Stimulated activated CD4-positive, alpha-beta T cell treated with anti-CD3 and anti-CD28 coated beads, TNF-alpha, amount 100 ng/mL, for 1 hour (primary cell): ENCODE results near the gene PPP1R37.

Experiments
- DNase-seq, 3 donors: peaks; one replicate each; pipeline ENCODE4 v3.0.0-alpha.2; 2020; ENCODE audit warnings: low read depth in 3 of 3, low spot score in 1 of 3

The PPP1R37 gene

GRCh38 chr19:45135176-45135885 lies 42.4 kb downstream of the PPP1R37 start:
- no peak for DNase-seq

DNA sequence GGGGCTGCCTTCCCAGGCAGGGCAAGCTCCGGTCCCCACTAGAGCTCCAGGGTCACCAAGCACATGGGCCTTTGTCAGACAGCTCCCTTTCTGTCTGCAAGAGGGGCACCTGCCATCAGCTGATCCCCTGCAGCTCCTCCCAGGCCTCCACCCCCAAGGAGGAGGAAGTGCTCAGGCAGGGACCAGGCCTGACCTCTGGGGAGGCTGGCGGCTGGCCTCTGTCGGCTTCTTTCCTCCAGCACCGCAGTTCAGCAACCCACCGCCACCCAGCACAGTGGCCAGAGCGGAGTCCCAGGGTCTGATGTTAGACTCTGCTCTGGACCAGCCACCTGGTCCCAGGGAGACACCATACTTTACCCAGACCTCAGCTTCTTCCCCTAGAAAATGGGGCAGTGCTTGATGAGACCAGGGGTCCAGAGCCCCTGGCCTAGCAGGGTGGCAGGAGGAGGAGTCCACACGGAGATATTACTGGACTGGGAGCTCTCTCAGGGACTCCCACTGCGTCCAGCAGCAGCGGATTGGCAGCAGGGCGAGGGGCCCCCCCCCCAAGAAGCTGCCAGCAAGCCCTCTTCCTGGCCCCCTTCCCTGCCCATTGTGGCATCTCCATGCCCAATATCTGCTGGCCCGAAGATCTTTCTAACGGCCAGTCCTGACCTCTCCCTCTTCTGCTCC lies 43.7 kb downstream of the PPP1R37 start:
- DNase-seq = no peak

DNA sequence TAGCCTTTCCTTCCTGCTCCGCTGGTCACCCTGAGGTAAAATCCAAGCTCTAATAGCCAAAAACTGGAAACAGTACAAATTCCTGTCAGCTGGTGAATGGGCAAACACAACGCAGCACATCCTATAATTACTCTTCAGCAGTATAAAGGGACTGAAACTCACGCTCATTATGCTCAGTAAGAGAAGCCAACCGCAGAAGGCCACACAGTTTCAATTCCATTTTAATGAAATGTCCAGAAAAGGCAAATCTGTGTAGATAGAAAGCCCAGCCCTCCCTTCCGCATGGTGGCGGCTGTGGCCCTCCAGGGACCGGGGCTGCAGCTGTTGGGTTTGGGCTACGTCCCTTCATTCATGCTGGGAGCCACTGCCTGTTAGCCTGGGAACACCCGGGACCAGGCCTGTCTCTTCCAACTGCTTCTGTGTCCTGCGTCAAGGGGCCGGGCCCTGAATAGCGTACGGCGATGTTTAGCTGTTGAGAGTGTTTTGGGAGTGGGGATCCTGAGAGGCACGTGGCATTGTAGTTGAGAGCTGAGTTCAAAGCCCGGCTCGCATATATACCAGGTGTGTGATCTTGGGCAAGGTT lies 44.3 kb downstream of the PPP1R37 start:
- no peak for DNase-seq

DNA sequence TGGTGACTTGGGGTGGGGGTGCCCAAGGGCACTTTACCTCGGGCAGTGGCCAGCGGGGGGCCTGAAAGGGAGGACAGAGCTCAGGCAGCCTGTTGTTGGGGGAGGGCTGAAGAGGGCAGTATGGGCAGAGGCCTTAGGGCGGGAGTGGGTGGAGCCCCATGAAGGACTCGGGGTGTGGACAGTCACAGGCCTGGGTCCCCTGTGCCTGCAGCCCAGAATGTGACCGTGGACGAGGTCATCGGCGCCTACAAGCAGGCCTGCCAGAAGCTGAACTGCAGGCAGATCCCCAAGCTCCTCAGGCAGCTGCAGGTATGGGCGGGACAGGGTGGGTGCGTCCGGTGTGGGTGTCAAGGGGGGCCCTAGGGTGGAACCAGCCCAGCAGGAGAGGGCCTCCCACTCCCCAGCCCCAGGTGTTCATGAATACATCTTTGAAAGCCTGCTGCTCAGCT lies 45.3 kb downstream of the PPP1R37 start:
- DNase-seq = no peak

DNA sequence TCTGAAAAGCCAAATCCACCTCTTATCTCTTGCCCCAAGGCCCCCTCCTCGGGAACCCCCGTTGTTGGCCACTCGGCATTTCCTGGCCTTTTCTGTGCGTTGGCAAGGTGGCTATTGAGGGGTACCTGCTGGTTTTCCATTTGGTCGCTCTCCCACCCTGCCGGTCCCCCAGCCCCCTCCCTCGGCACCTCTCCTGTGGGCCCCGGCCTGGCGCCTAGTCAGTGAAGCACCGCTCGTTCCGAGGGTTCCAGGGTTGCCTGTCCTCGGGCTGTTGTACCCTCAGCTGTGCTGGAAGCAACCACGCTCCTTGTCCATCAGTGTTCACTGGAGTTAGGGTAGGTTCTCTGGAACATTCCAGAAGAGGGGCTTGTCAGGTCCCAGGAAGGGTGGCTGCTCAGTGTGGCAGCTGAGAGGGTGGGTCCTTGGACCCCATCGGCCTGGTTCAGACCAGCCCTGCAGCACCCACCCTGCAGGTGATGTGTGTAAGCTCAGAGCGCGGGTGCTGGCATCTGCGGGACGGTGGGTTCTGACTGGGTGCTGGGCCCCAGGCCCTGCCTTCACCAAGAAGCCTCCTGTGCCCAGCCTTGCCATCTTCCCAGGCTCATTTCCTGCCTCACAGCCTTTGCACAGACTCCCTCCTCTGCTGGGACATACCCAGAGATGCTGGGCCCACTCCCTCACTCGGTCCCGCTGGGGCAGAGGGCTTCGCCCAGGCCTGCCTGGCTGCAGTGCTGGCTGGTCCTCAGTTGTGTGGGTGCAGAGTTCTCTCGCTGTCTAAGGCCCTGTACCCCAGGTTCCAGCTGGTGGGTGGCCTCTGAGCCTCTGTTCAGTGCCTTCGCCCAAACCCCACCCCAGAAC lies 46.5 kb downstream of the PPP1R37 start:
- DNase-seq = no peak

DNA sequence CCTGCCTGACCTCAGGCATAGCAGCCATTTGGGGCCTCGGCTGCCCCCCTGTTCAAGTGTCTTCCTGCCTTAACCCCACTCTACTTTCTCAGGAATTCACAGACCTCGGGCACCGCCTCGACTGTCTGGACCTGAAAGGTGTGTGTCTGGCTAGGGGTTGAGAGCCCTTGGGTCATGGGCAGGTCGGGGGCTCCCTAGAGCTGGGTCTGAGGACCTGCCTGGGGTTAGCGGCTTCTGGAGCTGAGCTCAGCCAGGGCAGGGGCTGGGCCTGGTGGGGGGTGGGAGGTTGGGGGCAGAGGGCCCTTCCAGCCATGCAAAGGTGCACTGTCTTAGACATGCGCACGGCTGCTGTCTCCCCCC lies 47.1 kb downstream of the PPP1R37 start:
- no peak for DNase-seq

GRCh38 chr19:45140533-45140932 lies 47.6 kb downstream of the PPP1R37 start:
- no peak for DNase-seq

DNA sequence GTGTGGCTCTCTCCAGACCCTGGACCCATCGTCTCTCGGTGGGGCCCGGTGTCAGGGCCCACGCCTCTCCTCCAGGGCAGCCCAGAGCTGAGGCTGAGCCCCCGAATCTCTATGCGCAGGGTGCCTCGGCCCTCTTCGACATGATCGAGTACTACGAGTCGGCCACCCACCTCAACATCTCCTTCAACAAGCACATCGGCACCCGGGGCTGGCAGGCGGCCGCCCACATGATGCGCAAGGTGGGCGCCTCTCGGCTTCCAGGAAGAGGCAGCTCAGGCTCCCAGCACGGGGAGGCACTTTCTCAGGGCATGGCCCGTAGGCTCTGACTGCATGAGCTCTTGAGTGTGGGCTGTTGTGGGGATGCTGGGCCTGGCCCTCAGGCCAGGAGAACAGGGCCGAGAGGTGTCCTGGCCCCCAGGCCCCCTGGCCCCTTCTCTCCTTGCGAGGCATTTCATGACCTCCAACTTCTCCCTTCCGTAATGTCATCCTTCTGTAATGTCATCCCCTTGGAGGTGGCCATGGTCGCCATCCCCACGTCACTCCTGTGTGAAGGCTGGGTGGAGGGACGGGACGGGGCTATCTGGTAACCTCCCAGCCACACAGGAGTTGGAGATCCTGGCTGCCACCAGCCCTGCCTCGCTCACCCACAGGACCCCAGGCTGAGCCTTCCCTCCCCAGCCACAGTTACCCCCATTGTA lies 48.4 kb downstream of the PPP1R37 start:
- DNase-seq = no peak

GRCh38 chr19:45142016-45142725 lies 49.2 kb downstream of the PPP1R37 start:
- DNase-seq = no peak

GRCh38 chr19:45142726-45143110 lies 49.7 kb downstream of the PPP1R37 start:
- no peak for DNase-seq

GRCh38 chr19:45144431-45145269 lies 51.7 kb downstream of the PPP1R37 start:
- no peak for DNase-seq

- DNase-seq = no peak
Observed at GRCh38 chr19:45145270-45146189, 52.6 kb downstream of the PPP1R37 start.

DNA sequence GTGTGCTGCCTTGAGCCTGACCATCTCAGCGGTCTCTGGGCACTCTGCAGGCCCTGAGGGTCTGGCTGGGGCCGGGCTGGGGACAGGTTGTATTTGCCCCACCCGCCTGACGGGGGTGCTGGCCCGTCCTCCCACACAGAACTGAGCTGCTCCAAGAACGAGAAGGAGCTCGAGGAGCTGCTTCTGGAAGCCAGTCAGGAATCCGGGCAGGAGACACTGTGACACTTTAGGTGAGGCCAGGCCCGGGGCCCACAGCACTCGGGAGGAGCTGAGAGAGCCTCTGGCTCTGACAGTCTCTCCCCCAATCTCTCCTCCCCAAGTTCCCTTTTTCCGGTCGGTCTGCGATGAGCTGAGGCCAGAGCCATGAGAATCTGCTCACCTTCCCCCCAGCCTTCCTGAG lies 53.3 kb downstream of the PPP1R37 start:
- DNase-seq = no peak

- DNase-seq = no peak
Observed at GRCh38 chr19:45146741-45147205, 53.8 kb downstream of the PPP1R37 start.

- no peak for DNase-seq
Observed at GRCh38 chr19:45147835-45148676, 55.1 kb downstream of the PPP1R37 start.

- DNase-seq = no peak
Observed at GRCh38 chr19:45149129-45149528, 56.1 kb downstream of the PPP1R37 start.

- DNase-seq = no peak
Observed at GRCh38 chr19:45150180-45150579, 57.2 kb downstream of the PPP1R37 start.
